Breast epithelium (tissue), 4 donors: ENCODE results near the gene ANKS1B. TPM values are rescaled to one million over a fixed set of nuclear protein-coding genes. Genes with fewer than 3 reads are reported as not detected.

Experiments used
- DNase-seq, 2 donors: peaks; one replicate each; pipeline ENCODE4 v3.0.0-alpha.2; 2019; ENCODE audit warnings: low spot score in 2 of 2
- H3K27ac ChIP-seq, 2 donors: fragments of 200-600 bp; sonication (generic) in 1 of 2; one replicate each; pipeline ENCODE4 v1.5.1; 2016 to 2019; ENCODE audit warnings: mild to moderate bottlenecking in 1 of 2
- H3K27me3 ChIP-seq, 2 donors: fragments of 200-600 bp; sonication (generic) in 1 of 2; one replicate each; pipeline versions ENCODE4 v1.5.1 to v1.6.0; 2017 to 2019; ENCODE audit warnings: control low read depth in 1 of 2, mild to moderate bottlenecking in 1 of 2
- H3K36me3 ChIP-seq: fragments of 200-600 bp; one replicate; pipeline ENCODE4 v1.5.1; 2019
- H3K4me1 ChIP-seq, 2 donors: fragments of 200-600 bp; sonication (generic); one replicate each; pipeline ENCODE4 v1.5.1; 2016 to 2019; ENCODE audit warnings: control low read depth in 1 of 2
- H3K4me3 ChIP-seq, 3 donors: fragments of 200-600 bp; sonication (generic); 1 replicate in 2 of 3; 2 replicates in 1 of 3; pipeline ENCODE4 v1.5.1; 2016 to 2019; ENCODE audit warnings: mild to moderate bottlenecking in 3 of 3, moderate library complexity in 2 of 3
- H3K9me3 ChIP-seq, 2 donors: fragments of 200-600 bp; sonication (generic) in 1 of 2; one replicate each; pipeline ENCODE4 v1.5.1; 2016 to 2019; ENCODE audit warnings: control low read depth in 1 of 2
- CTCF ChIP-seq, 3 donors: fragments of 450-650 bp; IDR thresholded peaks; one replicate each; pipeline ENCODE4 v1.5.1; 2016 to 2017; ENCODE audit warnings: antibody characterized with exemption in 3 of 3, mild to moderate bottlenecking in 3 of 3, moderate library complexity in 3 of 3
- POLR2A ChIP-seq: fragments of 450-650 bp; IDR thresholded peaks from one replicate; pipeline ENCODE4 v1.6.1; 2016; ENCODE audit warnings: antibody characterized with exemption, mild to moderate bottlenecking, moderate library complexity
- POLR2AphosphoS5 ChIP-seq, 3 donors: sonication (generic); formaldehyde crosslinking; IDR thresholded peaks; one replicate each; pipeline ENCODE4 v1.6.1; 2017; ENCODE audit warnings: antibody characterized with exemption in 3 of 3
- intact Hi-C: fragments of 100-400 bp; cut with DNase I; formaldehyde crosslinking; loops from one replicate; pipeline ENCODE4 v1.15.1; 2023; ENCODE audit warnings: low total_unique reads
- total RNA-seq, 3 donors: library from RNA; depleted of rRNA; stranded (reverse); fragments of >200 nt; gene quantifications; one replicate each; pipeline ENCODE4 v1.1.0, GENCODE V29; 2016

The ANKS1B gene
- total RNA-seq, 3 donors from 2014 or later = 16.6 to 115 (median 32.4) TPM

- no peak for TF ChIP-seq CTCF (IDR thresholded peaks at IDR 0.05)
- H3K27me3 ChIP-seq = no peaks in the 10 kb centered on the region
- no peak for DNase-seq
- intact Hi-C loops = no loop called here
- H3K4me1 ChIP-seq = no peaks in the 10 kb centered on the region
- H3K27ac ChIP-seq = no peak overlapping the region
- no peaks in the 10 kb centered on the region for H3K36me3 ChIP-seq
- H3K4me3 ChIP-seq = no peak overlapping the region
- no peaks in the 10 kb centered on the region for H3K9me3 ChIP-seq
Measured at GRCh38 chr12:98999559-98999958, 985.2 kb downstream of the ANKS1B start.

- Histone ChIP-seq H3K4me3 (no peak overlapping the region), H3K36me3 (no peaks in the 10 kb centered on the region), H3K9me3 (no peaks in the 10 kb centered on the region), H3K27me3 (no peaks in the 10 kb centered on the region), H3K4me1 (no peaks in the 10 kb centered on the region), H3K27ac (no peak overlapping the region)
- TF ChIP-seq CTCF (IDR thresholded peaks at IDR 0.05) (peak; percentile 24 to 69 (median 32)), POLR2A (no peak), POLR2AphosphoS5 (IDR thresholded peaks at IDR 0.05) (no peak)
- intact Hi-C loops = no loop called here
- no peak for DNase-seq
Measured at GRCh38 chr12:98998697-98999299, 985.9 kb downstream of the ANKS1B start.

DNA sequence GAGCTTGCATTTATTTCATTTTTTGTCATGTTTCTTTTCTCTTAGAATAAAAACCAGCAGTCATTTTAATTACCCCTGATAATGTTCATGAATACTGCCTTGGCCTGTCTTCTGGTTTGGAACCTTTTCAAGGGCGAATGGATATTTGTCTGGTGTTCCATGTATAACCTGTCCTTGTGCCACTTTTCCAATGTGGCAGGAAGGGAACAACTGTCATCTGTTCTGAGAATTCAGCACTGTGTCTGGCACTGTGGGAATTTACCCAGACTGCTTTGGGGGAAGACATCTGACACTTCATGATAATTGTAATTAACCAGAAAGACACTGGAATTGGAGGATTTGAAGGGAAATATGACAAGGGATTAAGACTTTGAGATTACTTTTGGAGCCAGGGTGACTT lies 986.8 kb downstream of the ANKS1B start:
- DNase-seq = no peak
- intact Hi-C loops = no loop called here
- Histone ChIP-seq H3K4me3 (no peak overlapping the region), H3K36me3 (no peaks in the 10 kb centered on the region), H3K27me3 (no peaks in the 10 kb centered on the region), H3K4me1 (no peaks in the 10 kb centered on the region), H3K27ac (no peak overlapping the region), H3K9me3 (no peaks in the 10 kb centered on the region)
- TF ChIP-seq POLR2AphosphoS5 (IDR thresholded peaks at IDR 0.05) = no peak

- no peaks in the 10 kb centered on the region for H3K4me1 ChIP-seq
- no peak overlapping the region for H3K4me3 ChIP-seq
- DNase-seq = no peak
- no peaks in the 10 kb centered on the region for H3K36me3 ChIP-seq
- peaks cover 0 to 3% of the 10 kb centered on the region in 2 donors for H3K9me3 ChIP-seq
- H3K27me3 ChIP-seq = no peaks in the 10 kb centered on the region
- no peak for TF ChIP-seq CTCF (IDR thresholded peaks at IDR 0.05)
- TF ChIP-seq POLR2A = no peak
- TF ChIP-seq POLR2AphosphoS5 (IDR thresholded peaks at IDR 0.05) = no peak
- intact Hi-C loops = no loop called here
- H3K27ac ChIP-seq = no peak overlapping the region
Measured at GRCh38 chr12:98990648-98991047, 994.1 kb downstream of the ANKS1B start.

- TF ChIP-seq POLR2AphosphoS5 (IDR thresholded peaks at IDR 0.05) (no peak), CTCF (IDR thresholded peaks at IDR 0.05) (no peak), POLR2A (no peak)
- no peaks in the 10 kb centered on the region for H3K36me3 ChIP-seq
- H3K27me3 ChIP-seq = no peaks in the 10 kb centered on the region
- no peak overlapping the region for H3K27ac ChIP-seq
- no peak for DNase-seq
- intact Hi-C loops = no loop called here
- no peaks in the 10 kb centered on the region for H3K4me1 ChIP-seq
- H3K9me3 ChIP-seq = peaks cover 4 to 21% of the 10 kb centered on the region in 2 donors
- no peak overlapping the region for H3K4me3 ChIP-seq
Measured at GRCh38 chr12:98985156-98985555, 999.6 kb downstream of the ANKS1B start.

GRCh38 chr12:98983647-98984046 lies 1001.1 kb downstream of the ANKS1B start:
- TF ChIP-seq CTCF (IDR thresholded peaks at IDR 0.05) (no peak), POLR2AphosphoS5 (IDR thresholded peaks at IDR 0.05) (no peak), POLR2A (no peak)
- peaks cover 4 to 21% of the 10 kb centered on the region in 2 donors for H3K9me3 ChIP-seq
- no peak overlapping the region for H3K4me3 ChIP-seq
- no peaks in the 10 kb centered on the region for H3K27me3 ChIP-seq
- intact Hi-C loops = no loop called here
- no peak for DNase-seq
- H3K27ac ChIP-seq = no peak overlapping the region
- no peaks in the 10 kb centered on the region for H3K4me1 ChIP-seq
- no peaks in the 10 kb centered on the region for H3K36me3 ChIP-seq
